Activated CD8-positive, alpha-beta memory T cell treated with anti-CD3 and anti-CD28 coated beads for 36 hours (primary cell): Measurements from ENCODE around the gene SIMC1. TPM values are rescaled to one million over a fixed set of nuclear protein-coding genes. Genes with fewer than 3 reads are reported as not detected.

Experiments used
- total RNA-seq, 2 experiments: library from RNA; stranded (reverse); gene quantifications; one replicate each; pipeline ENCODE4 v1.2.3, GENCODE V29; 2021

Gene SIMC1
- total RNA-seq, 2 experiments from 2014 or later = 22.5 to 24.5 TPM

Other genes starting within 250 kb of the SIMC1 start
- gene KIAA1191, start 123.3 kb downstream of the SIMC1 start, total RNA-seq = 10 to 100 TPM; 39.1 to 39.4 TPM
- gene ARL10, start 127.1 kb downstream of the SIMC1 start, total RNA-seq = 10 to 100 TPM; 15.9 to 16.7 TPM
- gene NOP16, start 150.2 kb downstream of the SIMC1 start, total RNA-seq = 100 to 1,000 TPM; 151 to 163 TPM
- gene HIGD2A, start 150.3 kb downstream of the SIMC1 start, total RNA-seq = 10 to 100 TPM; 91.5 to 93.6 TPM
- 10 to 100 TPM; 61.6 to 67.5 TPM for gene CLTB, start 178.1 kb downstream of the SIMC1 start, total RNA-seq
- gene FAF2, start 210.0 kb downstream of the SIMC1 start, total RNA-seq = 10 to 100 TPM; 41.7 to 42.9 TPM